Liver (tissue), 9 donors: ENCODE results near the gene PEX14. TPM values are rescaled to one million over a fixed set of nuclear protein-coding genes. Genes with fewer than 3 reads are reported as not detected.

Experiments
- DNase-seq: peaks from one replicate; pipeline ENCODE4 v3.0.0-alpha.2; 2017; ENCODE audit warnings: low spot score
- H3K27ac ChIP-seq, 2 donors: one replicate each; pipeline ENCODE4 v1.7.0; 2013; ENCODE audit warnings: inconsistent platforms in 2 of 2, low read length in 2 of 2, control low read depth in 1 of 2, low read depth in 1 of 2, mild to moderate bottlenecking in 1 of 2
- H3K27me3 ChIP-seq, 4 donors: one replicate each; pipeline versions ENCODE4 v1.6.1 to v1.7.0; 2013; ENCODE audit warnings: low read length in 3 of 4, inconsistent platforms in 1 of 4, mild to moderate bottlenecking in 1 of 4, moderate library complexity in 1 of 4; ENCODE audit not compliant: control insufficient read depth in 4 of 4, insufficient read depth in 4 of 4
- H3K36me3 ChIP-seq, 4 donors: one replicate each; pipeline versions ENCODE4 v1.6.1 to v1.7.0; 2013; ENCODE audit warnings: low read length in 3 of 4, mild to moderate bottlenecking in 3 of 4, low read depth in 1 of 4, moderate library complexity in 1 of 4; ENCODE audit not compliant: control insufficient read depth in 4 of 4, insufficient read depth in 3 of 4
- H3K4me1 ChIP-seq, 4 donors: one replicate each; pipeline versions ENCODE4 v1.6.1 to v1.7.0; 2013; ENCODE audit warnings: low read length in 3 of 4, mild to moderate bottlenecking in 3 of 4, moderate library complexity in 1 of 4; ENCODE audit not compliant: control insufficient read depth in 4 of 4, insufficient read depth in 4 of 4
- H3K4me3 ChIP-seq, 3 donors: one replicate each; pipeline versions ENCODE4 v1.6.1 to v1.7.0; 2013; ENCODE audit warnings: low read length in 3 of 3, control low read depth in 1 of 3, low read depth in 1 of 3, mild to moderate bottlenecking in 1 of 3
- H3K9ac ChIP-seq, 2 donors: one replicate each; pipeline ENCODE4 v1.7.0; 2013; ENCODE audit warnings: low read length in 2 of 2, mild to moderate bottlenecking in 2 of 2, moderate library complexity in 2 of 2, control low read depth in 1 of 2, low read depth in 1 of 2
- H3K9me3 ChIP-seq, 4 donors: one replicate each; pipeline versions ENCODE4 v1.6.1 to v1.7.0; 2013; ENCODE audit warnings: low read length in 3 of 4; ENCODE audit not compliant: control insufficient read depth in 4 of 4
- CTCF ChIP-seq: fragments of 150-350 bp; IDR thresholded peaks from 2 replicates; pipeline ENCODE4 v1.5.1; 2017; ENCODE audit warnings: improper control_type of control experiment, low read depth, low read length; ENCODE audit not compliant: missing input control
- EGR1 ChIP-seq, 2 donors: IDR thresholded peaks; 2 replicates each; pipeline ENCODE4 v1.6.1; 2016 to 2018; ENCODE audit warnings: antibody characterized with exemption in 2 of 2, low read depth in 2 of 2
- GABPA ChIP-seq, 2 donors: IDR thresholded peaks in 1 of 2; conservative IDR thresholded peaks in 1 of 2; 2 replicates each; pipeline ENCODE4 v1.6.1; 2016; ENCODE audit warnings: antibody characterized with exemption in 2 of 2, mild to moderate bottlenecking in 1 of 2, moderate library complexity in 1 of 2
- JUND ChIP-seq, 2 donors: IDR thresholded peaks; 2 replicates each; pipeline ENCODE4 v1.6.1; 2016; ENCODE audit warnings: antibody characterized with exemption in 2 of 2
- MAX ChIP-seq: IDR thresholded peaks from 2 replicates; pipeline ENCODE4 v1.6.1; 2016; ENCODE audit warnings: antibody characterized with exemption
- NR2F2 ChIP-seq: IDR thresholded peaks from 2 replicates; pipeline ENCODE4 v1.6.1; 2016; ENCODE audit warnings: antibody characterized with exemption
- RXRA ChIP-seq, 2 donors: IDR thresholded peaks; 2 replicates each; pipeline ENCODE4 v1.6.1; 2017 to 2018; ENCODE audit warnings: antibody characterized with exemption in 2 of 2, mild to moderate bottlenecking in 1 of 2
- SP1 ChIP-seq: IDR thresholded peaks from 2 replicates; pipeline ENCODE4 v1.6.1; 2018; ENCODE audit warnings: antibody characterized with exemption, mild to moderate bottlenecking
- TAF1 ChIP-seq: conservative IDR thresholded peaks from 2 replicates; pipeline ENCODE4 v1.6.1; 2016; ENCODE audit warnings: antibody characterized with exemption, mild to moderate bottlenecking
- YY1 ChIP-seq: IDR thresholded peaks from 2 replicates; pipeline ENCODE4 v1.6.1; 2016; ENCODE audit warnings: antibody characterized with exemption, mild to moderate bottlenecking
- ZBTB33 ChIP-seq: IDR thresholded peaks from 2 replicates; pipeline ENCODE4 v1.6.1; 2016; ENCODE audit warnings: antibody characterized with exemption
- WGBS: extraction: QIAGEN DNeasy Blood & Tissue Kit; methylation state at CpG from one replicate; pipeline ENCODE4 v1.1.7; 2013; 5-methylcytosine and 5-hydroxymethylcytosine counted together
- polyA plus RNA-seq, 2 donors: library from polyadenylated mRNA; stranded (reverse) in 1 of 2; unstranded in 1 of 2; fragments of 200-250 nt in 1 of 2; fragments of >200 nt in 1 of 2; fragmentation: Nextera tagmentation in 1 of 2; extraction: Ambion mirVana in 1 of 2; gene quantifications; one replicate each; pipeline versions ENCODE4 v1.2.1 to v1.2.3, GENCODE V29; 2013 to 2015
- total RNA-seq, 2 donors: library from RNA; depleted of rRNA; stranded (reverse); fragments of >200 nt; gene quantifications; one replicate each; pipeline ENCODE4 v1.2.3, GENCODE V29; 2014
- TF ChIP-seq, protein P1 (sequence below): IDR thresholded peaks from 2 replicates; pipeline ENCODE4 v1.6.1; 2016; ENCODE audit warnings: antibody characterized with exemption
- TF ChIP-seq, protein P2 (sequence below): IDR thresholded peaks from 2 replicates; pipeline ENCODE4 v1.6.1; 2016; ENCODE audit warnings: antibody characterized with exemption, mild to moderate bottlenecking
- donor health status: healthy.
- donor health status: healthy.
- donor health status: healthy.
- donor health status: healthy.
- donor health status: healthy.

PEX14 gene
- total and polyA plus RNA-seq, 4 donors: 7.1 to 16.1 (median 11.7) TPM

DNA sequence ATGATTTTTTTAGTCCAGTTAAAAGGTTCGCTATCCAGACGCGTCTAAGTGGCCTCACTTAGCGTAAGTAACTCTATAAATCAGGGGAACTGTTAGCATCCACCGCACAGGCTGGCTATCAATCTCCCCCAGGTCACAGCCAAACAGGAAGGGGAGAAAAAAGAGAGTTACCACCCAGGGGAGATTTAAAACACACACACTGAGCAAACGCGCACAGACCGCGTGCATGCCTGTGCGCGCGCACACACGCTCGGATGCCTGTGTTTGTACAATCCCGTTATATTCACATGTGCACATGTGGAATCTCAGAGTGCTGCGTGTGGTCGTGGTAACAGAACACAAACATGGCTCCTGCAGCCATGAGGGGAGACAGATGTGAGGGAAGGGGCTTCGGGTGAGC lies 196.3 kb downstream of the PEX14 start (continued):
- TF ChIP-seq CTCF: no peak
- TF ChIP-seq JUND (IDR thresholded peaks at IDR 0.05): no peak
- no peak for TF ChIP-seq RXRA (IDR thresholded peaks at IDR 0.05)
- no peak for TF ChIP-seq TAF1
- TF ChIP-seq, protein P1, sequence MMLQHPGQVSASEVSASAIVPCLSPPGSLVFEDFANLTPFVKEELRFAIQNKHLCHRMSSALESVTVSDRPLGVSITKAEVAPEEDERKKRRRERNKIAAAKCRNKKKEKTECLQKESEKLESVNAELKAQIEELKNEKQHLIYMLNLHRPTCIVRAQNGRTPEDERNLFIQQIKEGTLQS: no peak
- TF ChIP-seq YY1: no peak
- no peak for TF ChIP-seq NR2F2
- TF ChIP-seq MAX: no peak
- no peak for TF ChIP-seq GABPA (IDR thresholded peaks at IDR 0.05 in 1 of 2, conservative IDR thresholded peaks at IDR 0.05 in 1 of 2)

- WGBS: 90% methylated on average over 27 of the region's 27 CpGs
- H3K27me3 ChIP-seq: no peaks in the 10 kb centered on the region
- H3K9ac ChIP-seq: no peak overlapping the region
- DNase-seq: no peak
- no peak overlapping the region for H3K27ac ChIP-seq
- no peak overlapping the region for H3K4me3 ChIP-seq
- H3K9me3 ChIP-seq: no peaks in the 10 kb centered on the region
- H3K36me3 ChIP-seq: no peaks in the 10 kb centered on the region
- H3K4me1 ChIP-seq: peaks cover 20 to 50% (median 34%) of the 10 kb centered on the region in 4 donors
- no peak for TF ChIP-seq TAF1
- no peak for TF ChIP-seq SP1
- no peak for TF ChIP-seq NR2F2
- TF ChIP-seq, protein P2, sequence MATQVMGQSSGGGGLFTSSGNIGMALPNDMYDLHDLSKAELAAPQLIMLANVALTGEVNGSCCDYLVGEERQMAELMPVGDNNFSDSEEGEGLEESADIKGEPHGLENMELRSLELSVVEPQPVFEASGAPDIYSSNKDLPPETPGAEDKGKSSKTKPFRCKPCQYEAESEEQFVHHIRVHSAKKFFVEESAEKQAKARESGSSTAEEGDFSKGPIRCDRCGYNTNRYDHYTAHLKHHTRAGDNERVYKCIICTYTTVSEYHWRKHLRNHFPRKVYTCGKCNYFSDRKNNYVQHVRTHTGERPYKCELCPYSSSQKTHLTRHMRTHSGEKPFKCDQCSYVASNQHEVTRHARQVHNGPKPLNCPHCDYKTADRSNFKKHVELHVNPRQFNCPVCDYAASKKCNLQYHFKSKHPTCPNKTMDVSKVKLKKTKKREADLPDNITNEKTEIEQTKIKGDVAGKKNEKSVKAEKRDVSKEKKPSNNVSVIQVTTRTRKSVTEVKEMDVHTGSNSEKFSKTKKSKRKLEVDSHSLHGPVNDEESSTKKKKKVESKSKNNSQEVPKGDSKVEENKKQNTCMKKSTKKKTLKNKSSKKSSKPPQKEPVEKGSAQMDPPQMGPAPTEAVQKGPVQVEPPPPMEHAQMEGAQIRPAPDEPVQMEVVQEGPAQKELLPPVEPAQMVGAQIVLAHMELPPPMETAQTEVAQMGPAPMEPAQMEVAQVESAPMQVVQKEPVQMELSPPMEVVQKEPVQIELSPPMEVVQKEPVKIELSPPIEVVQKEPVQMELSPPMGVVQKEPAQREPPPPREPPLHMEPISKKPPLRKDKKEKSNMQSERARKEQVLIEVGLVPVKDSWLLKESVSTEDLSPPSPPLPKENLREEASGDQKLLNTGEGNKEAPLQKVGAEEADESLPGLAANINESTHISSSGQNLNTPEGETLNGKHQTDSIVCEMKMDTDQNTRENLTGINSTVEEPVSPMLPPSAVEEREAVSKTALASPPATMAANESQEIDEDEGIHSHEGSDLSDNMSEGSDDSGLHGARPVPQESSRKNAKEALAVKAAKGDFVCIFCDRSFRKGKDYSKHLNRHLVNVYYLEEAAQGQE: no peak
- TF ChIP-seq CTCF: no peak
- no peak for TF ChIP-seq ZBTB33
- TF ChIP-seq, protein P1: no peak
- TF ChIP-seq YY1: no peak
- TF ChIP-seq MAX: no peak
- TF ChIP-seq GABPA (IDR thresholded peaks at IDR 0.05 in 1 of 2, conservative IDR thresholded peaks at IDR 0.05 in 1 of 2): no peak
- no peak for TF ChIP-seq EGR1 (IDR thresholded peaks at IDR 0.05; ENCODE audit: low read depth in 2 of 2)
Measured at GRCh38 chr1:10671622-10672342, 197.0 kb downstream of the PEX14 start.
